Ammon's horn (tissue), 1 donor: ENCODE results near the gene PGGHG.
"Not testable (repeated sequence)": the region's sequence is repeated elsewhere in the genome, so short reads cannot be mapped to it uniquely, and the experiment has no call there.

Source experiments
- DNase-seq: peaks from one replicate; pipeline ENCODE4 v3.0.0-alpha.2; 2016; ENCODE audit warnings: low spot score

Gene PGGHG

DNA sequence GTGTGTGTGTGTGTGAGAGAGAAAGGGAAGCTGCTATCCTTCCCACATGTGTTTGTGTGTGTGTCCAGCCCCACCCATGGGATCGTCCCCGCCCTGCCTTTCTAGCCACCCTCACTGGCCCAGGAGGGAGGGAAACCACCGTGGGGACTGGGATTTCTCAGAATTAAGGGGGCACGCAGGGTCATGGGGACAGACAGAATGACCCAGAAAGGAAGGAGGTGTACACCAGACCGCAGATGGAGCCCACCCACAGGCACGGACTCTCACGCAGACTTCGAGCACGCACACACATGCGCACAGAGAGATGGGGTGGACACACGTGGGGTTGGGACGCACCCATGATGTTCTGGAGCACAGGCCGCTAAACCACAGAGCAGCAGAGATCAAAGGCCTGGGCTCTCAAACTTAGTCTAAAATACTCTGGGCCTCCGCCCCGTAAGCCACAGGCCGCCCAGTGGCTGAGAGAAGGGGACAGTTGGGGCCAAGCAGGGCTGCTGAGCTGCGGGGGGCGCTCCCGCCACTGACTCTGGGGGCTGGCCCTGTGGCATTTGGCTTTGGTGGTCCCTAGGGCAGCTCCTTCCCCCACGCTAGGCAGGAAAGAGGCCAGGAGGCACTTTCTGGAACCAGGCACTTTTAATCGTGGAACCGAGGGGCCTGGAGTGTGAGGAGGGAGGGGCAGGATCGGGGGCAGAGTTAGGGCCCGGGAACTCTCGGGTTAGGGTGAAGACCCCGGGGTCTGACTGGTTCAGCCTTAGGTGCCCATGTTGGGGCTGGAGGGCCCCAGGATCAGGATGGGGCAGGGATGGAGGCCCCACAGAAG is 8.9 kb downstream of the PGGHG start:
- no peak for DNase-seq

DNA sequence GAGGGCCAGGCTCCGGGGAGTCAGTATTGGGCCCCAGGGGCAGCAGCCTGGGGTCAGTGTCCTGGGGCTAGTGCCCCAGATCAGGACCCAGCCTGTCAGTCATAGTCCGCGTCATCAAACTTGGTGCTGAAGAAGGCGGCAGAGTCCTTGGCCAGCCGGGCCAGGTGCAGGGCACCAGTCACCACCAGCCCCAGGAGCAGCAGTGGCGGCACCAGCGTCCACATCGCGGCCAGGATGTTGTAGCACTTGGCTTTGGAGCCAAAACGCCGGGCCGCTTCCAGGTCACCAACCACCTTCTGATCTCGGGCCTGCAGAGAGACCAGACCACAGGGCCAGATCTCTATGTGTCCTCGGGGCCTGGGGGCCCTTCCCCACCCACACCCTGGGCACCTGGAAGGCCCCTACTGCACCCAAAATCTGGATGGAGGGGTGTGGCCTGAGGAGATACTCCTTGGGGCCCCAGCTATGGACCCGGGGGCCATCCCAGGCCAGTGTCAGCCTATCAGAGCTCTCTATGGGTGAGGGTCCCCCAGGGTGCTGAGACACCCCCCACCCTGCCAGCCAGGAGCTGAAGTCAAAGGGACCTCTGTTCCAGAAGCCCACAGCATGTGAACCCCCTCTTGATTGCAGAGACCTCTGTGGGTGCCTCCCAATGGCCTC is 9.6 kb downstream of the PGGHG start:
- DNase-seq: no peak

DNA sequence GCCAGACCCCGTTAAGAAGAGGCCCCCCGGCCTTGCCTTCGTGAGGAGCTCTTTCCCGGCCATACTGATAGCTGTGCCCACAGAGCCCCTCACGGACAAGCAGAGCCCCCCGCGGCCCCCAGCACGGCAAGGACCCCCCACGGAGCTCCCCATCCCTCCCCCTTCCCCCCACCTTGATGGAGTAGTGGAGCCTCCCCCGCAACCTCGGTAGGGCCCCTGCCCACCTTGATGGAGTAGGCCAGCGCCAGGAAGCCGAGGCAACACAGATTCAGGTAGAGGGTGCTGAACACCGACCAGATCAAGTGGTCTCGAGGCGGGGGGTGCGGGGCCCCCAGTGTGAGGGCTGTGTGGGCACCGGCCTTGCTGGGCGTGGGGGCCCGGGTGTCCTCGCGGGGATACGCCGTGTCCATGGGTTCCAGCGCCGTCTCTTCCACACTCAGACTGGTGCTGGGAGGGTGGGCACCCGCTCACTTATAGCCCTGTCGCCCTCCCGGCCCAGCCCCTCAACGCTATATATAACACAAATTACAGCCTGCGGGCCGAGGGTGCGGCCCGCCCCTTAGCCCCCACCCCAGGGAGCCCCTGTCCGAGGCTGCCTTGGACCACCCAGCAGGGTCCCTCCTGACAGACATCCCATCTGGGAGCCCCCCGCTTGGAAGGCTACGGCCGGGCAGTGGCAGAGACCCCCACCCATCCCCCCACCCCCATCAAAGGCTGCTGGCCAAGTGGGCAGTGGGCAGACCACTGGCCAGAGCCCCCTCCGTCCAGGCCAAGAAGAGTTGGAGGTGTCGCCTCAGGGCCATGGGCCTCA is 10.4 kb downstream of the PGGHG start, which contains the start of gene IFITM5:
Gene IFITM5, minus strand, starts transcription at position 446 of the 811 bp plus-strand sequence. Its CDS starts 36 bp downstream, at position 410.
- no peak for DNase-seq

DNA sequence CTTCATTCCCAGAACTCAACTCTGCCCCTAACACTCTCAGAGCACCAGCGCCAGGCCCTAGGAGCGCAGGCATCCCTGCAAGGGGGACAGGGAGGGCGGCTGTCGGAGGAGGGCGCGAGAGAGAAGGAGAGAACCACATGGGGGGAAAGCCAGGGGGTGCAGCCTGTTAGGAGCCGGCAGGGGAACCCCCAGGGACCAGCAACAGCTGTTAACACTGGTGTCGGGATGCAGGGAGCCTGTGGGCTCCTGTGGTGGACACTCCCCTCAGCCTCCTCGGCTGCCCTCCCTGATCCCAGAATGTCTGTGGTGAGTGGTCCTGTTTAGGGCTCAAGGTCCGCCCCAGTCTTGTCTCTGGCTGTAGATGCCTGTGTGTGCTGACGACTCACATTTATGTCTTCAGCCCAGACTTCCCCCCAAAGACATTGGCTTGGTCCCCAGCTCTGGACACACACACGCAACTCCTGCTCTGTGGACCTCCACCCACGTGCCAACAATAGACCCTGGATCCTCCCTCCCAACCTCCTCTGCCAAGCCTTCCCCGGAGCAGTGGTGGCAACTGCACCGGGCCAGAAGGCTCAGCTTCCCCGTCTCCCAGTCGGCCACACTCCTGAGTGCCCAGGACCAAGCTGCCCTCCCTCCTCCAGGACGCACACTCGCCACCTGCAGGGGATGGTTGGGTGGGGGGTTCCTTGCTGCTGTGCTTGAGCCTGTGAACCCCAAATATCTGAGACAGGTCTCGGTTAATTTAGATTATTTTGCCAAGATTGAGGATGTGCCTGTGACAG is 11.2 kb downstream of the PGGHG start:
- DNase-seq: no peak

DNA sequence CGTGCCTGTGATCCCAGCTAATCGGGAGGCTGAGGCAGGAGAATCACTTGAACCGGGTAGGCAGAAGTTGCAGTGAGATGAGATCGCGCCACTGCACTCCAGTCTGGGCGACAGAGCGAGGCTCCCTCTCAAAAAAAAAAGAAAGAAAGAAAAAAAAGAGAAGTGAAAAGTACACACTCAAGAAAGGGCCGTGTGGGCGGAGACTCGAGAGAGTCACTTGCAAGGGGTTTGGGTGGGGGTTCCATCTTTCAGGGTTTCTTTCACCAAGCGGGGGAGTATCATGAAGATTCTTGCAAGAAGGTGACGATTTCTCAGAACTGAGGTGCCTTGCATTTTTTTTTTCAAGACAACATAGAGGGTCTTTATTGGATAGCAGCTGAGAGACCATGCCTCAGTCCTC is 14.4 kb downstream of the PGGHG start:
- DNase-seq: no peak

DNA sequence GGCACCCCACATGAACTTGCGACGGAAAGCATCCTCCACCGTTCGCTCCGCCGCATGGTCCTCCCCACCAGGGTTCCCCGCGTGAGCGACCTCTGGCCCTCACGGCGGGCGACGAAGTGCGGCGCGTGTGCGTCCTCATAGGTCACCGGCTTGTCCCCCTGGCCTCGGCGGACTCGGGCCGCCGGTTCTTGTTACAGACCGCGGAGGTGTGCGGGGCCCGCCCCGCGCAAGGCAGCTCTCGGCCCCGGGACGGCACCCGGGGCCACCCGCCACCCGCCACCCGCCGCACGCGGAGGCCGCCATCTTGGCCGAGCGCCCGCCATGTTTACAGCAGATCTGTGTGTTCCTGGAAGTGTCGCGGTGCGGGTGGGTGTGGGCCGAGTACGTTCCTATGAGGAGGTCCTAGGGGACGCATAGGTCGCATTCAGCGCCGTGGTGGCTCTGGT is 15.2 kb downstream of the PGGHG start:
- DNase-seq: no peak

DNA sequence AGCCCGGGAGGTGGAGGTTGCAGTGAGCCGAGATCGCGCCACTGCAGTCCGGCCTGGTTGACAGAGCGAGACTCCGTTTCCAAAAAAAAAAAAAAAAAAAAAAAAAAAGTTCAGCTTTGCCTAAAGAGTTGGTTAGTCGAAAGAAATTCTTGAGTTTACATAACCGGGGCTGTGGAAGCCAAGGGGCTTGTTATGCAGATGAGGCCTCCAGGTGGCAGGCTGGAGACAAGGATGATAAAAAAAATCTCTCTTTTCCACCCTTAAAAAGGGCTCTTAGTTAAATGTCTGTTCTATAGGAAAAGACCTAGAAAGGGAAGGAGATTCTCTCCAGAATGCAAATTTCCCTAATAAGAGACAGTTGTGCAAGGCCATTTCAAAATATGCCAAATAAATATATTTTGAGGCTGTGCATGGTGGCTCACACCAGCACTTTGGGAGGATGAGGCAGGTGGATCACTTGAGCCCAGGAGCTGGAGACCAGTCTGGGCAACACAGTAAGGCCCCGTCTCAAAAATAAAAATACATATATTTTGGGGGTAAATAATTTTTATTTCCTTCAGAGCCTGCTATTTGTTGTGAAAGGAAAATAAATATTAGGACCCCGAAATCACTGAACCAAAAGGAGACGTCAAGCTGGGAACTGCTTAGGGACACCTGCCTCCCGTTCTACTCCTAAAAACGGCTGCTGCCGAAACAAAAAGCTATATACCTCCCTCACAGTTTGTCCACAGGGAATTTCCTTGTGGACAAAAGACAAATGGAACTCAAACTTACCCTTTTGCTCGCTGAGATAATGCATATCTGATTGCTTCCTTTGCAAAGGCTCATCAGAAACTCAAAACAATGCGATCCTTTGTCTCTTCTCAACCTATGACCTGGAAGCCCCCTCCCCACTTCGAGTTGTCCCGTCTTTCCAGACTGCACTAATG is 16.3 kb downstream of the PGGHG start:
- peak; percentile 63 for DNase-seq

DNA sequence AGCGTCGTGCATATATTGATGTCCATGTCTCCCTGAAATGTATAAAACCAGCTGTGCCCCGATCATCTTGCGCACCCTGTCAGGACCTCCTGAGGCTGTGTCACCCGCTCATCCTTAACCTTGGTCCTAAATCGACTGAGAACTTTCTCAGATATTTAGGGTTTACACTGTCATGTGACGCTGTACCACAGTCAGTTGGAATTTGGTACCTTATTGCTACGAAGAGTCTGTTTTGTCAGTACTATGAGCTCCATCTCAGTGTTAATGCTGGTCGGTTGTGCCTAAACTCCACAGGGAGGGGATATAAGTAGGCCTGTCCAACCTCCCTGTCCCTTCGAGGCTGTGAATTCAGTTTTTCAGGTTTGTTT is 16.9 kb downstream of the PGGHG start:
- DNase-seq: no peak

DNA sequence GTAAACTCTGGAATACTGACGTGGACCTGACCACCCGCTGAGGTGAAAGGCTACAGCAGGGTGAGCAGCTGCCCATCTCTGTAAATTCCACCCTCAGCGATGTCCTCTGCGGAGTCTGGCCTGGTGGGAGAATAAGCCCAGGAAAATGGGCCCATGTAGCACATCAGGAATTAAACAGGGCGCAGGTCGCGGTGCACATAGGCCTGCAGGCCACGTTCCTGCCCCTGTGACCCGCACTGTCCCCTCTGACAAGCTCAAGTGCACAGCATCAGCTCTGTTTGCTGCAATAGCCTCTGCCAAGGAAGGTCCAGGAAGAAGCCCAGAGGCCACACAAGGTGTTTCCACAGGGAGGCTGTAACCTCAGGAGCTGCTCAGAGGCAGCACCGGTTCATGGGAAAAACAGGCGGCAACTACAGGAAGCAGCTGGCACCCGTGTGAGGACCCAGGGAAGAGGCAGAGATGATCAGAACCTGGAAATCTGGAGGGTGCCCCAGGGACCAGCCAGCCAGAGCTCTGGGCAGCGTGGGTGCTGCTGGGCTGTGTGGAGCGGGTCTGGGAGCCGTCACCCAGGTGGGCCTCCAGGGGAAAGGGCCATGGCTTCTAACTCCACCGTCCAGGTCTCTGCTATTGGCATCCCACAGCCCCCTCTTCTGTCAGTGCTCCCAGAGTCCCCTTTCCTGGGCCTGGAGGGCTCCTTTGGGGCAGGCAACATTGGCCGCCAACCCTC is 17.9 kb downstream of the PGGHG start:
- no peak for DNase-seq

DNA sequence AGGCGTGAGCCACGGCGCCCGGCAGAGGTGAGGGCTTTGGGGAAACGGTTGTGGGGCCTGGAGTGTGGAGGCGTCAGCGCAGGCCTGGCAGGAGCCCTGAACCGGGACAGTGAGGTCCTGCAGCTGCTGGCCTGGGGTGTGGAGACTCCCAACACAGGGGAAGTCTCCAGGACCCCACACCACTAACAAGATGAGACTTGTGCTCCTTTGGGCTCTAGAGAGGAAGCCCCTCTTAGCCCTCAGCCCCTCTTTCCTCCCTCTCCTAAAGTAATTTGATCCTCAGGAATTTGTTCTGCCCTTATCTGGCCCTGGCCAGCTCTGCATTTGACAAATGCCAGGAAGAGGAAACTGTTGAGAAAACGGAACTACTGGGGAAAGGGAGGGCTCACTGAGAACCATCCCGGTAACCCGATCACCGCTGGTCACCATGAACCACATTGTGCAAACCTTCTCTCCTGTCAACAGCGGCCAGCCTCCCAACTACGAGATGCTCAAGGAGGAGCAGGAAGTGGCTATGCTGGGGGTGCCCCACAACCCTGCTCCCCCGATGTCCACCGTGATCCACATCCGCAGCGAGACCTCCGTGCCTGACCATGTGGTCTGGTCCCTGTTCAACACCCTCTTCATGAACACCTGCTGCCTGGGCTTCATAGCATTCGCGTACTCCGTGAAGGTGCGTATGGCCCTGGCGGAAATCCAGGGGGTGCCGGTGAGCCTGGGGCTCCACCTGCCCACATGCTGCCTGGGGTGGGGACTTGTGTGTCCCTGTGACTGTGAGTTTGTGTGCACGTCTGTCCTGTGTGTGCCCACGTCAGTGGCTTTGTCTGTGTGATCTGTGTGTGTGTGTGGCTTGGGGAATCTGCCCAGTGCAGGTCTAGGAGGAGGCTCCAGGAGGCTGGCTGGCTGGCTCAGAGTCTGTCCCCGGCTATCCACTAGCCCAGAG is 19.1 kb downstream of the PGGHG start, which contains the start of gene IFITM2:
Gene IFITM2, plus strand, starts transcription at position 51 of the 943 bp plus-strand sequence. Its CDS starts 377 bp downstream, at position 428.
- peak; percentile 64 for DNase-seq

DNA sequence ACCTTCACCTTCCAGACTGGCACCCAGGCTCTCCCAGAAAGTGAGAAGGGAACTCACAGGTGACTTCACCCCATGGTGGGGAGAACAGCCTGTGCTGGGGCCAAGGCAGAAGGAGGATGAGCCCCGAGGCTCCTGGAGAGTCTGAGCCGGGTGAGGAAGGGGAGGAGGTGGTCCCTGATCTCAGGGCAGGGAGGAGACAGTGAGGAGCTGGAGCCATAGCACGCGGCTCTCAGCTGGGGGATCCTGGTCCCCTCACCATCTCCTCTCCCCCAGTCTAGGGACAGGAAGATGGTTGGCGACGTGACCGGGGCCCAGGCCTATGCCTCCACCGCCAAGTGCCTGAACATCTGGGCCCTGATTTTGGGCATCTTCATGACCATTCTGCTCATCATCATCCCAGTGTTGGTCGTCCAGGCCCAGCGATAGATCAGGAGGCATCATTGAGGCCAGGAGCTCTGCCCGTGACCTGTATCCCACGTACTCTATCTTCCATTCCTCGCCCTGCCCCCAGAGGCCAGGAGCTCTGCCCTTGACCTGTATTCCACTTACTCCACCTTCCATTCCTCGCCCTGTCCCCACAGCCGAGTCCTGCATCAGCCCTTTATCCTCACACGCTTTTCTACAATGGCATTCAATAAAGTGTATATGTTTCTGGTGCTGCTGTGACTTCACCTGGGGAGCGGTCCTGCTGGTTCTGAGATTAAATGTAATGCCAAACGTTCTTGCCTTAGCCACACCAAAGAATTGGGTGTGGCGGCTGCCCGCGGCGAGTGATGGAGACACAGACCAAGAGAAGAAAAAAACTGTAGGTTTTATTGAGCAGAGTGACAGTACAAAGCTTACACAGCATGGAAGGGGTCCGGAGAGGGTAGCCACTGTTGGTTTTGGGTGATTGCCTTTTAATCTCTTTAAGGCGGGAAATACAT is 20.1 kb downstream of the PGGHG start:
- DNase-seq: not testable (repeated sequence)

DNA sequence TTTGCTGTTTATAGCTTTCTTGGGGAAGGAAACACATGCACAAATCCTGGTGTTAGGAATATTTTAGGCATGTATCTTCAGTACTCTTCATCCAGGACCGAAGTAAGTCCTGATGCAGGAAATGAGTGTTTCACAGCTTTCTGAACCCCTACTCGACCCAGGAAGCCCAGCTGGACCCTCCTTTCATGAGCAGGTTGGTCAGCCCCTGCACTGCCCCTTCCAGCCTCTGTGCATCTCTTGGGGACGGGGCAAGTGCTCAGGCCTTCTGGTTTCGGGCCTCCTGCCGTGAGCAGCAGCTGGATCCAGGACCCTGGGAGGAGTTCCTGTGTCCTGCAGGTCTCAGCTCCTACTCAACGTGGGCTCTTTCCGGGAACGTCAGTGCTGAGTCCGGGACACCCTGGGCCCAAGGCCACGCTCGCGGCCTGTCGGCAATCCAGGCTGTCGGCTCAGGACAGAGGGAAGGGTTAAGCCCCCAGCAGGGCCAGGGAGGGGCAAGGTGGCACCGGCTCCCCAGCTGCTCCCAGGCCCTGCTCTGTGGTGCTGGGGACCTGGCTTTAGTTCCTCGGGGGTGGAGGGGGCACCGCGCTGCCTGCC is 21.1 kb downstream of the PGGHG start:
- not testable (repeated sequence) for DNase-seq

DNA sequence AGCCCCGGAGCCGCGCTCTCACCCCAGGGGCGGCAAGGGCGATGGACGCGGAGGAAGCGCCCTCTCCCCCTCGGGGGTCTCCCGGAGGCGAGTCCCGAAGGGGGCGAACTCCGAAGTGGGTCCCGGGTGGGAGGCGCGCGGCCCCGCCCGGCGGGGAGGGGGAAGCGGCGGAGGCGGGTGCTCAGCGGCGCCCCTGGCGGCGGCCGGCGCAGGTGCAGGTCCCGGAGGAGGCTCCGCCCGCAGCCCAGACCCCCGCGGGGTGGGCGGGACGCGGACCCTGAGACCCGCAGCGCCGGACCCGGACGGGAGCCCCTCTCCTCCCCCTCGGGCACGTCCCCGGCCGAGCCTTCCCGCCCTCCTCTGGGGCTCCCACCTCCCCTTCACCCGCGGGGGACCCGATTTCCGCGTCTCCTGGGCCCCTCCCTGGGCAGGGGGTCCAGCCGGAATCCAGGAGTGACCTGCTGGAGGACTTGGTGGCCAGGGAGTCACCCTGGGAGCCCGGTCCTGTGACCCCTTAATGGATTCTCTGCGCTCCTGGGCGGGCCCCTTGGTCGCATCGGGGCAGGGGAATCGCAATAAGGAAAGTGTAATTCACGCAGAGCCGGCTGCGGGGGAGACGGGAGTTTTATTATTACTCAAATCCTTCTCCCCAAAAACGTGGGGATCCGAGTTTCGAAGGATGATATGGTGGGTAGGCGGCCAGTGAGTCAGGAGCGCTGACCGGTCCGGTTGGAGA is 22.3 kb downstream of the PGGHG start:
- not testable (repeated sequence) for DNase-seq

DNA sequence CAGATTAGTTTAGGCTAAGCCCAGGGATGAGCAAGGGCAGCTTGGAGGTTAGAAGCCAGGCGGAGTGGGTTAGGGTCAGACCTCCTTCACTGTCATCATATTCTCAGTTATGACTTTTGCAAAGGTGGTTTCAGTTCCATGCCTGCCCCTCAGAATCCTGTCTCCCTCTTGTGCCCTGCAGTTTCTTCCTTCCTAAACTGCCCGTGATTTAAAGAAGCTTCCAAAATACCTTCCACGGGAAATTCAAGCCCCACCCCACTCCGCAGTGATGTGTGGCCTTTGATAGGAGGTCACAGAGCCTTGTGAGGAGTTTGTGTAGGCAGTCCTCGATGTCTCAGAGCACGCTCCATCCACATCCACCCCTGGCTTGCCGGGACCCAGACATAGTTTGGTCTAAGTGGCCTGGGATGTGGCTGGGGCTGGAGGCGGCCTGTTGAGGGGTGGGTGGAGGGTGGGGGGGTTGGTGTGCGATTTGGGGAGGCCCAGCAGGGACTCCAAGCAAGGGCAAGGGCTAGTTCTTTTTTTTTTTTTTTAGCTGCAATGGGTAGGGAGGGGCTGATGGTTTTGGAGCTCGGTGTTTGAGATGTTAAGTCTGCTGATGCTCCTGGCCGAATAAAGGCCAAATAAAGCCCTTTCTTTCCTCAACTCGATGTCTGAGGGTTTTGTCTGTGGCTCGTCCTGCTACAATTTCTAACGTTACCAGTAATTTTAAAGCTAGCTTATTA is 23.3 kb downstream of the PGGHG start:
- DNase-seq: no peak

DNA sequence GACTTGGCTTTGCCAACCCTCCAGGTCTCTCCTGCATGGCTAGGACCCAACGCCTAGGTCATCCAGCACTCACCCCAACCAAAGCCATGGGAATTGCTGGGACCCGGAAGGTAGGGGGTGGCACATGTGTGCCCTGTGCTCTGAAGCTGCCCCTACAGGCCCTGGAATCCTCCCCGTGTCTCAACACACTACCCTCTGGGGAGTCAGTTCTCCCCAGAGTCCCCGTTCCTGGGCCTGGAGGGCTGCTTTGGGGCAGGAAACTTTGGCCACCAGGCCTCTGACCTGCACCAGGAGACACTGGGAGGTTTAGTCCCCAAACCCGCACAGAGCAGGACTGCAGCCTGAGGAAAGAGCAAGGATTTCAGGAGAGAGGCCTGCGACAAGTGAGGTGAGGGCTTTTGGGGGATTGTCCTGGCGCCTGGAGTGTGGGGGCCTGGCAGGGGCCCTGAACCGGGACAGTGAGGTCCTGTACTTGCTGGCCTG is 24.4 kb downstream of the PGGHG start:
- DNase-seq: no peak
